ENCODE data around the gene SLC13A5.
"Not testable (repeated sequence)": the region's sequence is repeated elsewhere in the genome, so short reads cannot be mapped to it uniquely, and the experiment has no call there.

SLC13A5 gene

GRCh38 chr17:6713130-6713917 is at the start of gene SLC13A5:
Gene SLC13A5, minus strand, starts transcription at chr17:6713369. Its CDS starts 36 bp downstream, at chr17:6713333.
- DNase-seq (ENCODE audit: low spot score) (no peak), FAIRE-seq (no peak)

GRCh38 chr17:6761779-6762178 is 48.6 kb upstream of the SLC13A5 start:
- no peak for FAIRE-seq

GRCh38 chr17:6757747-6758146 is 44.6 kb upstream of the SLC13A5 start:
- FAIRE-seq (no peak), DNase-seq (ENCODE audit: low spot score) (no peak)

More at GRCh38 chr17:6761779-6762178, 48.6 kb upstream of the SLC13A5 start:
- DNase-seq (ENCODE audit: low spot score), result no peak

GRCh38 chr17:6756425-6757031 is 43.4 kb upstream of the SLC13A5 start:
- FAIRE-seq, result no peak
- DNase-seq (ENCODE audit: low spot score), result no peak

GRCh38 chr17:6755731-6756184 is 42.6 kb upstream of the SLC13A5 start, which contains the start of gene XAF1:
Gene XAF1, plus strand, starts transcription at chr17:6756046. Its CDS starts 33 bp downstream, at chr17:6756079.
- DNase-seq (ENCODE audit: low spot score) (no peak), FAIRE-seq (no peak)

- no peak for FAIRE-seq
Observed at GRCh38 chr17:6755281-6755680, 42.1 kb upstream of the SLC13A5 start.

GRCh38 chr17:6753546-6753945 is 40.4 kb upstream of the SLC13A5 start:
- FAIRE-seq (no peak), DNase-seq (ENCODE audit: low spot score) (no peak)

More at GRCh38 chr17:6755281-6755680, 42.1 kb upstream of the SLC13A5 start:
- DNase-seq (ENCODE audit: low spot score), result no peak

- FAIRE-seq, result peak; percentile 86
- peak; percentile 93 for DNase-seq (ENCODE audit: low spot score)
Observed at GRCh38 chr17:6753006-6753445, 39.9 kb upstream of the SLC13A5 start.

- FAIRE-seq (peak; percentile 93), DNase-seq (ENCODE audit: low spot score) (peak; percentile 97)
Observed at GRCh38 chr17:6752068-6752909, 39.1 kb upstream of the SLC13A5 start.

GRCh38 chr17:6749519-6749918 is 36.4 kb upstream of the SLC13A5 start:
- FAIRE-seq (no peak), DNase-seq (ENCODE audit: low spot score) (no peak)

- no peak for FAIRE-seq
- DNase-seq (ENCODE audit: low spot score), result no peak
Observed at GRCh38 chr17:6748617-6749016, 35.4 kb upstream of the SLC13A5 start.

- FAIRE-seq, result not testable (repeated sequence)
Observed at GRCh38 chr17:6746665-6747064, 33.5 kb upstream of the SLC13A5 start.

GRCh38 chr17:6729531-6729930 is 16.4 kb upstream of the SLC13A5 start:
- DNase-seq (ENCODE audit: low spot score) (no peak), FAIRE-seq (no peak)

More at GRCh38 chr17:6746665-6747064, 33.5 kb upstream of the SLC13A5 start:
- DNase-seq (ENCODE audit: low spot score), result not testable (repeated sequence)

GRCh38 chr17:6724009-6724408 is 10.8 kb upstream of the SLC13A5 start:
- FAIRE-seq (no peak), DNase-seq (ENCODE audit: low spot score) (no peak)

- DNase-seq (ENCODE audit: low spot score), result no peak
- FAIRE-seq, result no peak
Observed at GRCh38 chr17:6721744-6722143, 8.6 kb upstream of the SLC13A5 start.

- DNase-seq (ENCODE audit: low spot score) (no peak), FAIRE-seq (no peak)
Observed at GRCh38 chr17:6716736-6717135, 3.6 kb upstream of the SLC13A5 start.

GRCh38 chr17:6714315-6714874 is 1.2 kb upstream of the SLC13A5 start:
- FAIRE-seq (no peak), DNase-seq (ENCODE audit: low spot score) (no peak)

GRCh38 chr17:6713918-6714271 is 726 bp upstream of the SLC13A5 start:
- no peak for FAIRE-seq
- no peak for DNase-seq (ENCODE audit: low spot score)

- DNase-seq (ENCODE audit: low spot score), result no peak
- no peak for FAIRE-seq
Observed at GRCh38 chr17:6712854-6713129, 377 bp downstream of the SLC13A5 start.

- no peak for DNase-seq (ENCODE audit: low spot score)
- no peak for FAIRE-seq
Observed at GRCh38 chr17:6712058-6712853, 913 bp downstream of the SLC13A5 start.

GRCh38 chr17:6711681-6712057 is 1.5 kb downstream of the SLC13A5 start:
- no peak for FAIRE-seq
- DNase-seq (ENCODE audit: low spot score), result no peak

Measured in RCC 7860 (cell line).